Breast epithelium (tissue), 4 donors: Measurements from ENCODE around the gene PRDM16. TPM values are rescaled to one million over a fixed set of nuclear protein-coding genes. Genes with fewer than 3 reads are reported as not detected.
A peak's percentile ranks its signal among the peaks of the same experiment; 100 is the strongest.
"Not testable (repeated sequence)": the region's sequence is repeated elsewhere in the genome, so short reads cannot be mapped to it uniquely, and the experiment has no call there.

ENCODE experiments used
- DNase-seq, 2 donors: peaks; one replicate each; pipeline ENCODE4 v3.0.0-alpha.2; 2019; ENCODE audit warnings: low spot score in 2 of 2
- H3K27ac ChIP-seq, 2 donors: fragments of 200-600 bp; sonication (generic) in 1 of 2; one replicate each; pipeline ENCODE4 v1.5.1; 2016 to 2019; ENCODE audit warnings: mild to moderate bottlenecking in 1 of 2
- H3K27me3 ChIP-seq, 2 donors: fragments of 200-600 bp; sonication (generic) in 1 of 2; one replicate each; pipeline versions ENCODE4 v1.5.1 to v1.6.0; 2017 to 2019; ENCODE audit warnings: control low read depth in 1 of 2, mild to moderate bottlenecking in 1 of 2
- H3K36me3 ChIP-seq: fragments of 200-600 bp; one replicate; pipeline ENCODE4 v1.5.1; 2019
- H3K4me1 ChIP-seq, 2 donors: fragments of 200-600 bp; sonication (generic); one replicate each; pipeline ENCODE4 v1.5.1; 2016 to 2019; ENCODE audit warnings: control low read depth in 1 of 2
- H3K4me3 ChIP-seq, 3 donors: fragments of 200-600 bp; sonication (generic); 1 replicate in 2 of 3; 2 replicates in 1 of 3; pipeline ENCODE4 v1.5.1; 2016 to 2019; ENCODE audit warnings: mild to moderate bottlenecking in 3 of 3, moderate library complexity in 2 of 3
- H3K9me3 ChIP-seq, 2 donors: fragments of 200-600 bp; sonication (generic) in 1 of 2; one replicate each; pipeline ENCODE4 v1.5.1; 2016 to 2019; ENCODE audit warnings: control low read depth in 1 of 2
- POLR2A ChIP-seq: fragments of 450-650 bp; IDR thresholded peaks from one replicate; pipeline ENCODE4 v1.6.1; 2016; ENCODE audit warnings: antibody characterized with exemption, mild to moderate bottlenecking, moderate library complexity
- POLR2AphosphoS5 ChIP-seq, 3 donors: sonication (generic); formaldehyde crosslinking; IDR thresholded peaks; one replicate each; pipeline ENCODE4 v1.6.1; 2017; ENCODE audit warnings: antibody characterized with exemption in 3 of 3
- intact Hi-C: fragments of 100-400 bp; cut with DNase I; formaldehyde crosslinking; loops from one replicate; pipeline ENCODE4 v1.15.1; 2023; ENCODE audit warnings: low total_unique reads
- total RNA-seq, 3 donors: library from RNA; depleted of rRNA; stranded (reverse); fragments of >200 nt; gene quantifications; one replicate each; pipeline ENCODE4 v1.1.0, GENCODE V29; 2016
- TF ChIP-seq, protein P1 (sequence below), 3 donors: fragments of 450-650 bp; IDR thresholded peaks; one replicate each; pipeline ENCODE4 v1.5.1; 2016 to 2017; ENCODE audit warnings: antibody characterized with exemption in 3 of 3, mild to moderate bottlenecking in 3 of 3, moderate library complexity in 3 of 3

Gene PRDM16
- total RNA-seq, 3 donors from 2014 or later: 0.48 to 3.8 (median 3.6) TPM

DNA sequence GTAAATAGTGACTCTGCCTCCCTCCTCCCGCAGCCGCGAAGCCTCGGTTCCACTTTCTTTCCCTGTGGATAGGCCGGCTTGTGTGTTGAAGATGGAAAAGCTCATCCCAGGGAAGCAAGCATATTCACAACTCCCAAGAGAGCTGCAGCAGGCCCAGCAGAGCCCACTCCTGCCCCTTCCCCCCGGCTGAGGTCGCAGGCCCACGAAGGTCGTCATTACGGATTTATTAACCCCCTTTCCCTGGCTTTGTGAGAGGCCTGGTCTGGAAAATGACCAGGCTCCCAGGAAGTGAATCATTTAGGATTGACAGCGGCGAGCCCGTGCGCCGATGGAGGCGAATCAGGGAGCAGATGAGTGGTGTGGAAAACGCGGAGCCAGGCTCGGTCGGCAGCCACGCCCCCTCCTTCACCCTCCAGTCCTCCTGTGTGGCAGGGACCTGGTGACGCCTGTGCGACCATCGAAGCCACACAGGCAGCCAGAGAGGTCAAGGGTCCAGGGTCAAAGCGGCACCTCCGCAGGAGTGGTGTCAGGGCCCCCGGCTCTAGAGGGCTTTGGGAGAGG, 93.4 kb downstream of the PRDM16 start:
- no peaks in the 10 kb centered on the region for H3K9me3 ChIP-seq
- no peak for DNase-seq
- H3K4me1 ChIP-seq: no peaks in the 10 kb centered on the region
- no peak overlapping the region for H3K4me3 ChIP-seq
- H3K36me3 ChIP-seq: no peaks in the 10 kb centered on the region
- TF ChIP-seq POLR2AphosphoS5 (IDR thresholded peaks at IDR 0.05): no peak
- TF ChIP-seq POLR2A: no peak
- TF ChIP-seq, protein P1, sequence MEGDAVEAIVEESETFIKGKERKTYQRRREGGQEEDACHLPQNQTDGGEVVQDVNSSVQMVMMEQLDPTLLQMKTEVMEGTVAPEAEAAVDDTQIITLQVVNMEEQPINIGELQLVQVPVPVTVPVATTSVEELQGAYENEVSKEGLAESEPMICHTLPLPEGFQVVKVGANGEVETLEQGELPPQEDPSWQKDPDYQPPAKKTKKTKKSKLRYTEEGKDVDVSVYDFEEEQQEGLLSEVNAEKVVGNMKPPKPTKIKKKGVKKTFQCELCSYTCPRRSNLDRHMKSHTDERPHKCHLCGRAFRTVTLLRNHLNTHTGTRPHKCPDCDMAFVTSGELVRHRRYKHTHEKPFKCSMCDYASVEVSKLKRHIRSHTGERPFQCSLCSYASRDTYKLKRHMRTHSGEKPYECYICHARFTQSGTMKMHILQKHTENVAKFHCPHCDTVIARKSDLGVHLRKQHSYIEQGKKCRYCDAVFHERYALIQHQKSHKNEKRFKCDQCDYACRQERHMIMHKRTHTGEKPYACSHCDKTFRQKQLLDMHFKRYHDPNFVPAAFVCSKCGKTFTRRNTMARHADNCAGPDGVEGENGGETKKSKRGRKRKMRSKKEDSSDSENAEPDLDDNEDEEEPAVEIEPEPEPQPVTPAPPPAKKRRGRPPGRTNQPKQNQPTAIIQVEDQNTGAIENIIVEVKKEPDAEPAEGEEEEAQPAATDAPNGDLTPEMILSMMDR (IDR thresholded peaks at IDR 0.05): no peak
- peaks cover 0 to 30% of the 10 kb centered on the region in 2 donors for H3K27me3 ChIP-seq
- H3K27ac ChIP-seq: no peak overlapping the region
- intact Hi-C loops: no loop called here

DNA sequence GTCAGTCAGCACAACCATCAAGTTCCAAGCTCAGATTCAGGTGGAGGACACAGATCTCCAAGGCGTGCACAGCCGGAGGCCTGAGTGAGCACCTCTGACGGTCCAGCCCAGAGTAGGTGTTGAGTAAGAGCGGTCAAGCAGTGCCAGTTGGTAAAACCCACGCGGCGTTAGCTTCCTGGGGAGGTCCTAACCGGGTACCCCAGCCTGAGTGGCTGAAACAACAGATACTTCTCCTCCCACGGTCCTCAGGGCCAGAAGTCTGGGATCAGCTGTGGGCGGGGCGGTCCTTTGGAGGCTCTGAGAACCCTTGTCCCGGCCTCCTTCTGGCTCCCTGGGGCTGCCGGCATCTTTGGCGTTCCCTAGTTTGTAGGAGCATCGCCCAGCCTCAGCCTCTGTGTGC, 94.4 kb downstream of the PRDM16 start:
- TF ChIP-seq, protein P1 (IDR thresholded peaks at IDR 0.05): no peak
- no peak for TF ChIP-seq POLR2A
- intact Hi-C loops: no loop called here
- H3K4me3 ChIP-seq: no peak overlapping the region
- H3K27me3 ChIP-seq: peaks cover 0 to 30% of the 10 kb centered on the region in 2 donors
- no peak for DNase-seq
- no peaks in the 10 kb centered on the region for H3K4me1 ChIP-seq
- no peak overlapping the region for H3K27ac ChIP-seq
- no peaks in the 10 kb centered on the region for H3K36me3 ChIP-seq
- no peaks in the 10 kb centered on the region for H3K9me3 ChIP-seq

DNA sequence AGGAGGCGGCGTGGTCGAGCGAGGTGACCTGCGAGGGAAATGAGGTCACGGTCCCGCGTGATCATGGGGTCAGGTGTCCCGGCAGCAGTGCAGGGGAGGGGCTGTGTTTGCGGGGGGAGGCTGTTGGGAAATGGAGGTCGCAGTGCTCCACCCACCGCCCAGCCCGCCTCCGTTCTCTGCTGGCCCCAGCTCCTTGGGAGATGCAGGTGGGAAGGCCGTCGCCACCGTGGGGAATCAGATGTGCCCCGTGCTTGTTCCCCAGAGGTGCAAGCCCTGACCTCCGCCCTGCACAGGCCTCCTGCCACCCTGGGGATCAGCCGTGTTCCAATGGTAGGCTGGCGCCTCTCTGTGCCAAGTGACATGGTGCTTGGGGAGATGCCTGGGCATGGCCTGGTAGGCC, 95.7 kb downstream of the PRDM16 start:
- Histone ChIP-seq H3K27me3 (peaks cover 0 to 26% of the 10 kb centered on the region in 2 donors), H3K36me3 (no peaks in the 10 kb centered on the region), H3K4me1 (no peaks in the 10 kb centered on the region), H3K9me3 (no peaks in the 10 kb centered on the region), H3K27ac (no peak overlapping the region), H3K4me3 (no peak overlapping the region)
- DNase-seq: no peak
- TF ChIP-seq POLR2AphosphoS5 (IDR thresholded peaks at IDR 0.05) (no peak), POLR2A (no peak)
- TF ChIP-seq, protein P1 (IDR thresholded peaks at IDR 0.05): no peak
- intact Hi-C loops: loop anchor here (5.0 kb wide), 1 partner anchor 757 kb away; no protein-coding TSS in a partner anchor

DNA sequence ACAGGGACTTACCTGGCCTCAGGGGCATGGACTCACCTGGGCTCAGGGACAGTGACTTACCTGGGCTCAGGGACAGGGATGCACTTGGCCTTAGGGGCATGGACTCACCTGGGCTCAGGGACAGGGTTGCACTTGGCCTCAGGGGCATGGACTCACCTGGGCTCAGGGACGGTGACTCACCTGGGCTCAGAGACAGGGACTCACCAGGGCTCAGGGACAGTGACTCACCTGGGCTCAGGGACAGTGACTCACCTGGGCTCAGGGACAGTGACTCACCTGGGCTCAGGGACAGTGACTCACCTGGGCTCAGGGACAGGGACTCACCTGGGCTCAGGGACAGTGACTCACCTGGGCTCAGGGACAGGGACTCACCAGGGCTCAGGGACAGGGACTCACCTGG, 96.2 kb downstream of the PRDM16 start:
- not testable (repeated sequence) for DNase-seq, H3K4me3 ChIP-seq, H3K9me3 ChIP-seq, H3K36me3 ChIP-seq, H3K4me1 ChIP-seq
- H3K27ac ChIP-seq: peak overlapping the region in 1 of 2 donors; percentile 12
- intact Hi-C loops: loop anchor here (5.0 kb wide), 1 partner anchor 758 kb away; no protein-coding TSS in a partner anchor
- peaks cover 0 to 26% of the 10 kb centered on the region in 2 donors for H3K27me3 ChIP-seq

DNA sequence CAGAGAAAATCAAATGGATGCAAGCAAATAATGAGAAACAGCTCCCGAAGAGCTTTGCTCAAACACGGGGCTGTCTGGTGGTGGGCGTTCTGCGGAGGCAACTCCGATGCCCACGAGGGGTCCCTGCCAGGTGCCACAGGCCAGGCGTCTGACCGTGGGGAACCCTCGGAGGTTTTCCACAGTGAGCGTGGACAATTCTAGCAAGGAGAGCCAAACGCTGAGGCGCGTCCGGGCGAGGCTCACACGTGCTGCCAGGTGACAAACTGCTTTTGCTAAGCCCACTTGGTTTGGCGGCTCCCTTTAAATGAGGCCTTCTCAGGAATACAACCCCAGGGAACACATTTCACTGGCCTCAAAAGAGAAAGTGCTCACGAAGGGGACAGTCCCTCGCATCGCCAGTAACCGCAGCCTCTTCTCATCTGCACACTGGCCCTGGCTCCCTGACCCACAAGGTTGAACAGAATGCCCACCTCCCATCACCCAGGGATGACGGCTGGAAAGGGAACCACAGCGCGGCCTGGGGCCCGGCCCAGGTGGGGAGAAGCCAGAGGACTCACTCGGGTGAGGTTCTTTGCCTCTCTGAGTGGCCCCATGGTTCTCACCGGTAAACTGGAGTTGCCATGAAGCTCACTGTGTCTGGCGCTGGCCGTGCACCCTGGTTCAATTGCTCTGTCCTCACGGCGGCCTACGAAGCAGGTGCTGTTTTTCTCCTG, 97.4 kb downstream of the PRDM16 start:
- Histone ChIP-seq H3K4me3 (no peak overlapping the region), H3K9me3 (no peaks in the 10 kb centered on the region), H3K36me3 (no peaks in the 10 kb centered on the region), H3K27me3 (peaks cover 0 to 15% of the 10 kb centered on the region in 2 donors), H3K27ac (no peak overlapping the region), H3K4me1 (peaks cover 3 to 9% of the 10 kb centered on the region in 2 donors)
- intact Hi-C loops: loop anchor here (5.0 kb wide), 1 partner anchor 759 kb away; no protein-coding TSS in a partner anchor
- no peak for DNase-seq
- TF ChIP-seq POLR2AphosphoS5 (IDR thresholded peaks at IDR 0.05): no peak
- TF ChIP-seq, protein P1 (IDR thresholded peaks at IDR 0.05): no peak
